Measurements from ENCODE around the gene TBC1D22A.

Gene TBC1D22A

DNA sequence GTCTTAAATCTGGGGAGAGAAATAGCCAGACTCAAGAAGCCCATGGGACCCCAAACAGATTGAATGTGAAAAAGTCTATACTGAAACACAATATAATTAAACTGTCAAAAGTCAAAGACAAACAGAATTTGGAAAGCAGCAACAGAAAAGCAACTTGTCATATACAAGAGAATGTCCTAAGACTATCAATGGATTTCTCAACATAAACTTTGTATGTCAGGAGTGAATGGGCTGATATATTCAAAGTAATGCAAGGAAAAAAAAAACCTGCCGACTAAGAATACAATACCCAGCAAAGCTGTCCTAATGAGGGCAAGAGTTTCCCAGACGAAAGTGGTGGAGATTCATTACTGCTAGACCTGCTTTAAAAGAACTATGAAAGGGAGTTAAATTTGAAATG lies 73.2 kb downstream of the TBC1D22A start:
- DNase-seq (ENCODE audit: low spot score): no peak

DNA sequence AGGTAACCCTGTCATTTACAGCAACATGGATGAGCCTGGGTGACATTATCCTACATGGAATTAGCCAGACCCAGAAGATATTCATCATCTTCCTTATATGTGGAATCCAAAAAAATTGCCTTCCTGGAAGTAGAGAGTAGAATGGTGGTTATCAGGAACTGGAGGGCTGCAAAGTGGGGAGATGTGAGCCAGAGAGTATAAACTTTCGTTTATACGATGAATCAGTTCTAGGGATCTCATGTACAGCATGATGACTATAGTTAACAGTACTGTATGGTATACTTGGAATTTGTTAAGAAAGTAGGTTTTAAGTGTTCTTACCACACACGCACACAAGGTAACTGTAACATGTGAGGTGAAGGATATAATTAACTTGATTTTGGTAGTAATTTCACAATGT lies 79.1 kb downstream of the TBC1D22A start:
- DNase-seq (ENCODE audit: low spot score): no peak

DNA sequence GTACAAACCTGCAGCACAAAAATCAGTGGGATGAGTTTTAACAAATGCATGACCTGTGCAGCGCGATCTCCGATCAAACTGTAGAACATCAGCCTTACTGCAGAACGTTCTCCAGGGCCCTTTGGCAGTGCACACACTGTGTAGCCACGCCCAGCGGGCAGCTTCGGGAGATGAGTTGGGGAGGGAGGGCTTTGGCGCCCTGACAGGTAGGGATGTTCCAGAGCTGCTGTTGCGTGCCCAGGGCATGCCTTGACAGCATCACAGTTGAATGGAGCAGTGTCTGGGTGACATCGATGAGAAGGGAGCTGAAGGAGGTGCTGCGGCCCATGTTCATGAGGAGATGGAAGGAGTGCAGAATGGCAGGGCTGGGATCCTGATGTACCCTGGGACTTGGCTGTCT lies 80.2 kb downstream of the TBC1D22A start:
- no peak for DNase-seq (ENCODE audit: low spot score)

DNA sequence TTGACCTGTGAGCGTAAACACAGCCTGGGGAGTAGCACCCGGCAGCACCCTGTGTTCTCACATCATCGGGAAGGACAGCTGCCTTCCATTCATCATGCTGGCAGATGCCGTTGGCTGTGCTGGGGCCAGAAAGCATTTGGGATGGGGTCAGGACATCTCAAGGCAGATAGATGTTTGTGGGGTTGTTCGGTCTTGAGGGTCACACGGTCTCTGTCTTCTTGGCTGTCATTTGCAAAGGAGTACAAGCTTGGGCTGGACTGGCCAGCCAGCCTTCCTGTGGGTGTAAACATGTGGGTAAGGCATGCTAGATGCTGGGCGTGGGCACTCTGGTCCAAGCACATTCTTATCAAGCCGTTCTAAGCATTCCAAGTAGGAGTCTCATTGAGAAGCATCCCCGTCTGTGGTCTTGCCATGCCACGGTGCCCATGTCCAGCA lies 81.4 kb downstream of the TBC1D22A start:
- DNase-seq (ENCODE audit: low spot score): no peak

DNA sequence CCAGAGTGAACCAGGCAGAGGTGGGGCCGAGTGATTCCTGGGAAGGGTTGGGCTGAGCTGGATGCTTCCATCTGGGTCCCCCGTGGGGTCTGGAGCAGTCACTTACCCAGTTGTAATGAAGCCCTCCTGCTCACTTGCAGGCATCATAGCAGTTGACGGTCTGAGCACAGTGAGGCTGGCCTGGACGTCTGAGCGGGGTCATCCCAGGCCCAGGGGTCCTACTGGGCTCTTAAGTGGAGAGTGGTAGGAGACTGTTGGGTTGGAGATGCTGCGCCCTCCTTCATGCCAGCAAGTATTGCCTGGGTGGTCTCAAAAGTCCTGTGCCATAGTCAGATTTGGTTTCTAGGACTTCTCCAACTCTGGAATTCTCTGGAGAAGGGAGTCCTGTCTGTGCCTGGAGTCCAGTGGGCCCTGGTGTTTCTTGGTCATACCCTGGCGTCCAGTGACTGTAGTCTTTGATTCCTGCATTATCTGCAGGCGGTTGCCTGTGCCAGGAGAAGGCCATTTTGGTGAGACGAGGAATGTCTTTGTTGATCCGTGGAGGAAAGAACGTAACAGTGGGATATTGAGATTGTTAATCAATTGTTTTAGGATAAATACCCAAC lies 82.3 kb downstream of the TBC1D22A start:
- DNase-seq (ENCODE audit: low spot score): no peak

DNA sequence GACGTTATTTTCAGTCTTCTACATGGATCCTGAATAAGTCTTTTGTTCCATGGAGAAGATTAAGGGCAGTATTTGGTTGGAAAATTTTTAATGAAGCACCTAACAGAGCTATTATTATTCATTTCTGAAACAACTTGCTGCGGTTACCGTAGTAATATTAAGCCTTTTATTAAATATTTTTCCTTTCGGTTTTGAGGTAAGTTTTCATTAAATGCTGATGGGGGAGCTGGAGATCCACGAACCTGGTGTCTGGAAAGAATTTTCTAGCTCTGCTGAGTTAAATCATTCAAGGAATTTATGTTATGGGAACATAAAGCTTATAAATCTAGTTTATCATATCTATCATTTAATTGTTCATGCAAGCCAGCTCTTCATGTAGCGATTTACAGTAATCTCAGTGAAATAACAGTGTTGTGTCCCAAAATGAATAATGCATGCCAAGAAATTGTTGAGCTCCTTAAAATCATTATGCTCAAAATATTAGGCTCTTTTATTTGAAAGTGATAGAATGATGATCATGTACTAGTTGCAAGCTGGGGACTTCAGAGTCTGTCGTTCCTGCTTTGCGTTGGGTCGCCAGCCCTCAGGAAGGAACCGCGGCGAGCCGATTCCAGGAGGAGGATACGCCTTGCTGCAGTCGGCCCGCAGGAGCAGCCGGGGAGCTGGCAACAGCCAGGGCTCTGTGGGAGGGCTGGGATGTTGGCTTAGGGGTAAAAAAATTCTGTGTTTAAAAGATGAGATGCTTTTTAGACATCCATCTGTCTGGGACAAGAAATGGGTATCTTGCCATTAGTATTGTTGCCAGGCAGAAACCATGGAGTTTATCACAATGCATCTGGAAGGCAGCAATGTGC lies 83.1 kb downstream of the TBC1D22A start:
- DNase-seq (ENCODE audit: low spot score): no peak

DNA sequence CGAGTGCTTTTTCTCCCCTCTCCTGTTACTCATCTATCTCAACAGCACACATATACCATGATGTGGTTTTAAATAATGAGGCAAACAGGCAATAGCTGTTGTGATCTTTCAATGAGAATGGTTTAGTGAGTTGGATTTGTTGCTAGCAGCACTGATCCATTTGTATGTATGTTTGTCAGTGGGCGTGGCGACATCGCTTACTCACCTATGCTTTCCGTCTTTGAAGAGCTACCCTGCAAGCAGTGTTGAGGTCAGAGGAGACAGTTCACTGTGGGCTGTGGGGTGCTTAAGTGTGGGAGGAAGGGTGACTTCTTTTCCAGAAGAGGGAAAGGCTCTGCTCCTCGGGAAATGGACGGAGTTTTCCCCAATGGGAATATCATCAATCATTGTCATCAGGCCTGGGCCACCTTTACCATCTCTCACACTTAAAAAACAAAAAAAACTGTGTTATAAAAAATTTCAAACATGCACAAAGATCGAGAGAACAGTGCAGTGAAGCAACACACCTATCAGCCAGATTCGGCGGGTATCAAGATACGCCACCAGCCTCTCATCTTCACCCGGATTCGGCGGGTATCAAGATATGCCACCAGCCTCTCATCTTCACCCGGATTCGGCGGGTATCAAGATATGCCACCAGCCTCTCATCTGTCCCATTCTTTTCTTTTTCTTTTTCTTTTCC lies 83.8 kb downstream of the TBC1D22A start:
- DNase-seq (ENCODE audit: low spot score): no peak

DNA sequence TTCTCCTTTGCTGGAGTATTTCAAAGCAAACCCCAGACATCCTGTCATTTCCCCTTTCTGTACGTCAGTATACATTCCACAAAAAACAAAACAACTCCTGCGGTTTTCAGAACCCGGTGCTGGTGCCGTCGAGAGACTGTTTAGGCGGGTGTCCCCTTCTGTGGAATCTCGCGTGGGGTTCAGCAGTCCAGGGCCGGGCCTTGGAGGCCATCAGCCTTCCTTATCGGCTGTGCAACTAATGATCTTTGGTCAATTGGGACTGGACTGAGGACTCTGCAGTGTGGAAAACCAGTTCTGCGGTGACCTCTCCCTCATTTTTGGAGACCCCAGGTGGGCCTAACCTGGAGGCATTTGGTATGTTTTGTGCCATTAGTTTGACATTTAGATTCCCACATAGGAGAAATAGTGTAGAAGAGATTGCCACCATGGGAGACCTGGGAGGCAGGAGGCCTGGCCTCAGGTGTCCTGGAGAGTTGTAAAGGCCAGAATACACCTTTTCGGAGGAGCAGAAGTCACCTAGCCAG lies 84.4 kb downstream of the TBC1D22A start:
- DNase-seq (ENCODE audit: low spot score): no peak

DNA sequence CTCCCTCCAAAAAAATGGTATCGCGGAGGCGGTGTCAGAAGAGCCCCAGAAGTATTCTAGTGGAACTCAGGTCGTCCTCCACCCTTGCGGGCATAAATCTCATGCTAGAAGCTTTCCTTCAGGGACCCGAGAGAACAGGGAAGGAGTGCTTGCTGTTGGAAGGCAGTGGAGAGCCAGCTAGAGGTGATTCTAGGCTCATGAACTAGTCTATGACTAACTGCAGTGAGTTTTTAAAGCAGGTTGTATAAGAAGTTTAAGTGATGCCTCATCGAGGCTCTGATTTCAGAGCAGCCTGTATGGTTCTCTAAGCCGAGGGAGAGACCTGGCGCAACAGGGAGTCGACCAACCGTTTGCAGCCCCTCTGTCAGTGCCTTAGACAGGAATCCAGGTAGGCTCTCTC lies 85.7 kb downstream of the TBC1D22A start:
- DNase-seq (ENCODE audit: low spot score): no peak

DNA sequence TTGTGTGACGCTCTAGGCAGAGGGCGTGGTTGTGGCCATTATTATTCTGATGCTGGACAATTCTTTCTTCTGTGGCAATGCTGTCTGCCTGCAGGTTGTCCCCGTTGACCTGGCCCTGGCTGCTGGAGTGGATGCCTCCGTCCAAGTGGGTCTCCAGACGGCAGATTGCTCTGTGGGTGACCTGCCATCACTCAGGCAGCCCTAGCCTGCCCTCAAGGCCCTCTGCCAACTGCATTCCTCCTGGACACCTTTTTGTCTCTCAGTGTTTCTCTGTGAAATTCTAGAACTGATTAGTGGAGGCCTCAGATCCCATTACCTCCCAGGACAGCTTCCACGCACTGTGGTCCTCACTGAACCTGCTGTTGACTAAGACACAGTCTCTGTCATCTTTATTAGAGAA lies 86.7 kb downstream of the TBC1D22A start:
- DNase-seq (ENCODE audit: low spot score): no peak

DNA sequence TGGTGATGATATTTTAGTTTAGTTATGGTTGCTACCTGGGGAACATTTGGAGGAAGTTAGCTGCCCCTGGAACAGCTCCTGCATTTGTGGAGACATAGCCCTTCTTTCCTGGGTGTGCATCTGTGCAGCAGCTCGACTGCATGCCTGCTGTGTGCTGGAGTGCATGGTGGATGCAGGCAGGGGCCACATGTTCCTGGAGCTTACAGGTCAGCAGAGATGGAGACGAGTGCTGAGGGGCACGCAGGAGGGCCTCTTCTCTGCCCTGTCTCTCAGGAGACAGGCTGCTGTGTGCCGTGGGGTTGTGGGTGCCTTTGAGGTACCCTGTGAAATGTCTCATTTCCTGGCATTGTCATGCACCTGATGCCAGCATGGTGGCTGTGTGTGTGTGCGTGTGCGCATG lies 87.5 kb downstream of the TBC1D22A start:
- no peak for DNase-seq (ENCODE audit: low spot score)

DNA sequence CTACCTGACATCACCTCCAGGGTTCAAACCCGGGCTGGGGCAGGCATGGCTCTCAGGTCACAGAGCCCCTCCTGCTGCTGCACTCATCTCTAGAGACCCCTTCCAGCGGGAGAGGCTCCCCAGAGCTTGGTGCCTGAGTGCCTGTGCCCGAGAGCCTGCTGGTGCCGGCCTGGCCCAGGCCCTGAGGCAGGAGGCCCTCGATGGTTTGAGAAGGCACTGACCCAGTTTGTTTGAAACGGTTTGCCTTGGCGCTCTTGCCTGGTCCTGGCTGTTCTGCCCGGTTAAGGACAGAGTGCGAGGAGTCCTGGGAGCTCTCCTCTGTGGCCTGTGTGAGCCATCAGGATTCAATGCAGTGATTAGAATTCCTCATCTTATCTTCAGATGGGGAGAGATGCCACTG lies 88.9 kb downstream of the TBC1D22A start:
- no peak for DNase-seq (ENCODE audit: low spot score)

DNA sequence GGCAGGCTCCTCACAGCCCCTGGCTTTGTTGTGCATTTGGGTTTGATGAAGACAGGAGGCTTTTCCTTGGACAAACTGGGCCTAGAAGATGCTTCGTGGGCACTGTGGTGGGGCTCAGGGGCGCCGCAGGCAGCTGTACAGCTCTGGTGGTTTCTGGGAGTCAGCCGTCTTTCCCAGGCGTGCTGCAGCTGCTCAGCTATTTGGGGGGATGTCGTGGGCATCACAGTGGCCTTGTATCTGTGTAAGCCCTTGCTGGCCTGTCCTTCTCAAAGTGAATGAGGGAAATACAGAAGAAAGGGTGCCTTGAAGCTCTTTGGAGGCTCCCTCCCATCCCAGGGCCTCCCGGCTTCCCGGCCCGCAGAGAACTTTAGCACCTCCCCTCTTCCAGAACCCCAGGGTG lies 89.5 kb downstream of the TBC1D22A start:
- DNase-seq (ENCODE audit: low spot score): no peak

DNA sequence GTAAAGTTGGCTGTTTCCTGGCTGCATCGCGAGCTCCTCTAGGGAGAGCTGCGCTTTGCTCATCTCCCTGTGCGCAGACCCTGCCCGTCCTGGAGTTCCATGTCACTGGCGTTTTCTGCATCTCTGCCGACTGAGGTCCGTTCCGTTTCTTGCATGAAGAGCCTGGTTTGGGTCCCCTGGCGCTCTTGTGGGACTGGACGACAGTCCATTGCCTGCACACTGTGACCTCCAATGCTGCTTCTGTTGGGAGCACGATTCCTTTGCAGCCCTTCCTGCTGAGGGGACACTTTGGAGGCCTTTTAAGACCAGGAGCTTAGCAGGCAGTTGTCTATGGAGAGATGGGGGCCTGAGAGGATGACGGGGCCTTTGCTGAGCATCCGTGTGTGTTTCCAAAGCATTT lies 90.3 kb downstream of the TBC1D22A start:
- DNase-seq (ENCODE audit: low spot score): no peak

DNA sequence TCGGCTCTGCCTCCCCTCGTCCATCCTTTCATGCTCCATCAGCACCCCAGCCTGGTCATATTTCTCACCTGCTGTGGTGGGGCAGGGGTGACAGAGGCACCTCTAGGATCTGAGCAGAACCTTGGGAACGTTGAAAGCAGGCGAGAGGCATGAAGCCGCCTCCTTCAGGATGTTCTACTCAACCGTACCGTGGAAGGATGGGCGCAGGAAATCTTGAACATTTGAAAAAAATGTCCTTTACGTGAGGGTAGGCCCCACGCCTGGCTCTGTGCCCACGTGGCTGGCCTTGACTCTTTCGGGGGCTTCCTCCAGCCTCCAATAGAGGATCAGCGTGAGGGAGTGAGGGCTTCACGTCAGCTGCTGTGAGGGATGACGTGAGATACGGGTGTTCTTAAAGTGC lies 90.7 kb downstream of the TBC1D22A start:
- DNase-seq (ENCODE audit: low spot score): no peak

DNA sequence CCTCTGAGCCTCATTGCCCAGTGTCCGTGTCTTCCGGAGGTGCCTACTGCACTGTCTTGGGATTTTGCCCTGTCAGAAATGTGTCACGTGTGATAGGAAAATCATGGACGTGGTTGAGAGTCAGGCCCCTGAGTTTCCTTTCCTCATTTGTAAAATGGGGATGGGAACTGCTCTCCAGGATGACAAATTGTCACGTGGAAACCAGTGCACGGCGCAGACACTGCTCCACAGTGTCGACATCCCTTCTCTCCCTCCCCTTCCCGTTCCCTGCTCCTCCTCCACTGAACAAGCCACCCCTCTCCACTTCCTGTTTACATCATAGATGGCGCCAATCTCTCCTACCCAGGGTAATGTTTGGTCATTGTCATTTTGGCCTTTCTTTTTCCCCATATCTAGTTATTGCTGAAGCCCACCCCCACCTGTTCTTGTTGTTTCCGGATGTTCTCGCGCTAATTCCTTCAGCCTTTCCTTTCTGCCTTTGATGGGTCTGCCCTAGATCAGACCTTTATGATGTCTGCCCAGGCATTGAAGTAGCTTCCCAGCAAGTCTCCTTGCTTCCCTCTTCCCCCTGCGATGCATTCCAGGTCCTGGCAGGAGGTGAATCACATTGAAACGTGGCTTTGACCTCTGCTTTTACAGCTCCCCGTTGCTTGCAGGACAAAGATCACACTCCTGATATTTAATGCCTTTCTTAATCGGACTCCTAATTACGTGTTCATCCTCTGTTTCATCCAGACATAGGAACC lies 91.8 kb downstream of the TBC1D22A start:
- DNase-seq (ENCODE audit: low spot score): no peak

DNA sequence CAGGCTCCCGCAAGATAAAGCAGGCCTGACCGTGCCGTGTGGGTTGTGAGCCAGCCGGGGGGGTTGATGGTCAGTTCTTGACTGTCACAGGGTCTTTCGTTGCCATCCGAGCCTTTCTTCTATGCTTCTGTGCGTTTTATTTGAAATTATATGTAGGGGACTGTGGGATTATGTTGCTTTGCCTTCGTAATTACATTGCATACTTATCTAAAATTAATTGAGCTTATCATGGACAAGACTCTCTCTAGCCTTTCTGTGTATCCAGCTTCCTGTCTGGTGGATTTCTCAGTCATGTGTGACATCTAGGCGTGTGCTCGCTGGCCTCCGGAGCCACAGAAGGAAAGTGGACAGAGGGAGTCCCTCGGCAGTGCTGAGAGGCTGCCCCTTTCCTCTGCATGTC lies 93.2 kb downstream of the TBC1D22A start:
- no peak for DNase-seq (ENCODE audit: low spot score)

DNA sequence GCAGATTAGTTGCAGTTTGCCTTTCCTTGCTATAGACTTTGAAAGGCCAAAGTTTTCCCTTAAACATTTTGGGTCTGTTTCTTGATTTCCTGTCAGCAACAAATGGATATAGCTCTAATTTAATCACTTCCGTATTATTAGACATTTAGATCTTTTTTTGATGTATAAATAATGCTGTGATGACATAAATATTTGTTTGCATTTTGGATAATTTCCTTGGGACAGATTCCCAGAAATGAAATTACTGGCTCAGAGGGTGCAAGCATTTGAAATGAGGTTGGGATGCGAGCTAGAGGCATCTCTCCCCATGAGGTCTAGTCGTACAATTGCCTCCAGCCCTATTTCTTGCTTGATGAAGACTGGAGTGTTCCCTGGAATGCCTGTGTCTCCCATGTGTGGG lies 94.2 kb downstream of the TBC1D22A start:
- no peak for DNase-seq (ENCODE audit: low spot score)

DNA sequence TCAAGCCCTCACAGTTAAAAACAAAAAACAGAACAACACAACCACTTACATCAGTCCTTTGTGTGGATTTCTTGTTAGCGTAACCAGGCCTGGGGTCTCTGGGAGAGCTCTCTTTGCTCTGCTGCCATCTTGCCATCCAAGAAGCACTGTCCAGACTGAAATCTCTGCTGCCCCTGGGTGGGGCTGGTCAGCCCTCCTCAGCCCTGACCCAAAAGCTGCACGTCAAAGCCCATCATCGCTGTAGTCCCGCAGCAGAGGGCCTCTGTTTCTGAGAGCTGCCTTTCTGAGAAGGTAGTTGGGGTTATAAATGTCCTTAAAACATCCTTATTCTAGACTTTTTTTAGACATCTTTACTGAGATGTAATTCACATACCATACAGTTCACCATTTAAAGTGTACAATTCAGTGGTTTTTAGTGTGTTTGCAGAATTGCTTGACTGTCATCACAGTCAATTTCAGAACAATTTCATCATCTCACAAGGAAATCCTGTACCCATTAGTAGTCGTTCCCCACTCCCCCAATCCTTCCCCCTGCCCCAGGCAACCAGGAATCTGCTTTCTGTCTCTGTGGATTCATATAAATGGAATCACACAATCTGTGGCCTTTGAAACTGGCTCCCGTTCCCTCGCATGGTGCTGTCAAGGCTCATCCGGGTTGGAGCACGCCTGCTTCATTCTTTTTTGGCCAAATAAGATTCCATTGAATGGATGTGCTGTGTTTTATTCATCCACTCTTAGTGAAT lies 94.9 kb downstream of the TBC1D22A start:
- DNase-seq (ENCODE audit: low spot score): no peak

DNA sequence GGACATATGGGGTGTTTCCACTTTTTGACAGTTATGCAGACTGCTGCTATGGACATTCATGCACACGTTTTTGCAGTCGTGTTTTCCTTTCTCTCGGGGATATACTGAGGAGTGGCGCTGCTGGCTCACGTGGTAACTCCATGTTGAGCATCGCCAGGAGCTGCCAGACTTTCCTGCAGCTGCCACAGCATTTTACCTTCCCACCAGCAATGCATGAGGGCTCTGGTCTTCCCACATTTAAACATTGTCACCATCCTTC lies 95.4 kb downstream of the TBC1D22A start:
- no peak for DNase-seq (ENCODE audit: low spot score)

DNA sequence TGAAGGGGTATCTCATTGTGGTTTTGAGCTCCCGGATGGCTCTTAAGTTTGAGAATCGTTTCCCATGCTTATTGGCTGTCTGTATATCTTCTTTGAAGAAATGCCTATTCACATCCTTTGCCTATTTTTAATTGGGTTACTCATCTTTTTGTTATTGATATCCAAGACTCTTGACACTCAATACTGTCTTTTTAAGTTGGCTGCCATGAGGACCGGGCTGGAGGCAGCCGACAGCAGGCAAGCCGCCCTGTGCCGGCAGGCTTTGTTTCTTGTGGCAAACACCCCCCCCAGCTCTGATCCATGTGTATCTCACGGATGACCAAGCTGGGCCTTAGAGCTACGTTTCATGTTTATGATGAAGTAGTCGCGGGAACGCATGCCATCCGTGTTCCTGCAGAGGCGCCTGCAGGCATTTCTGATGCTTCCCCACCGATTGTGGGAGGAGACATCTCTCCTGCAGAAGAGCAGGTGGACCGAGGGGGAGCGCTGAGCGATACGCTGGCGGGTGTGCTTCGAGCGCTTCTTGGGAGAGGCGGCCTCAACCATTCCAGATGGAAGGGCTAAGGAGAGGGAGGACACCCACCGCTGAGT lies 95.8 kb downstream of the TBC1D22A start:
- DNase-seq (ENCODE audit: low spot score): no peak

DNA sequence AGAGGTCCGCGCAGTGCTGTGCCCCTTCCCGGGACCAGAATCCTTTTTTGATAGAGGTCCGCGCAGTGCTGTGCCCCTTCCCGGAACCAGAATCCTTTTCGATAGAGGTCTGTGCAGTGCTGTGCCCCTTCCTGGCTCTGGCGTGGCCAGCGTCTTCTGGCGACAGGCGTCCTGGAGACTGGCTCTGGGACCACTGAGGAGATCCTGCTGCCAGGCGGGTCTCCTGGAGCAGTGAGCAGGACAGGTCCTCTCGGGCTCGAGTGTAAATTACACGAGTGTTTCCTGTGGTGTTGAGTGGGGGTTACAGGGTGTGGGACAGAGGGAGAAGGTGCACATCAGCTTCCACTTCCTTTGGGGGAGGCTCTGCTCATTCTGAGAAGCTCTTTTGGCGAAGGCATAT lies 98.1 kb downstream of the TBC1D22A start:
- no peak for DNase-seq (ENCODE audit: low spot score)
